Body of pancreas (tissue), 4 donors: ENCODE results near the gene CCDC146. TPM values are rescaled to one million over a fixed set of nuclear protein-coding genes. Genes with fewer than 3 reads are reported as not detected.
"Not testable (repeated sequence)": the region's sequence is repeated elsewhere in the genome, so short reads cannot be mapped to it uniquely, and the experiment has no call there.

Experiments
- ATAC-seq: fragments of 150-250 bp; one replicate; pipeline ENCODE4 v1.9.1; 2016
- DNase-seq, 4 donors: peaks; one replicate each; pipeline ENCODE4 v3.0.0-alpha.2; 2019
- H3K27ac ChIP-seq, 4 donors: fragments of 200-600 bp; sonication (generic); 1 replicate in 3 of 4; 2 replicates in 1 of 4; pipeline versions ENCODE4 v1.5.1 to v1.6.1; 2016 to 2019; ENCODE audit warnings: mild to moderate bottlenecking in 1 of 4, mixed read lengths in 1 of 4, moderate library complexity in 1 of 4
- H3K27me3 ChIP-seq, 2 donors: fragments of 200-600 bp; sonication (generic); one replicate each; pipeline ENCODE4 v1.6.0; 2016; ENCODE audit warnings: mild to moderate bottlenecking in 1 of 2
- H3K36me3 ChIP-seq, 2 donors: fragments of 200-600 bp; sonication (generic); replicated peaks in 1 of 2; 2 replicates each; pipeline ENCODE4 v1.5.1; 2016; ENCODE audit warnings: low read depth in 2 of 2; ENCODE audit not compliant: insufficient read depth in 1 of 2
- H3K4me1 ChIP-seq: fragments of 200-600 bp; sonication (generic); one replicate; pipeline ENCODE4 v1.6.0; 2016
- H3K4me3 ChIP-seq, 2 donors: fragments of 200-600 bp; sonication (generic); 1 replicate in 1 of 2; 2 replicates in 1 of 2; pipeline ENCODE4 v1.5.1; 2016 to 2019
- H3K9me3 ChIP-seq, 3 donors: fragments of 200-600 bp; sonication (generic); 1 replicate in 2 of 3; 2 replicates in 1 of 3; pipeline ENCODE4 v1.5.1; 2016
- POLR2A ChIP-seq, 3 donors: fragments of 450-650 bp; IDR thresholded peaks; one replicate each; pipeline ENCODE4 v1.6.1; 2016; ENCODE audit warnings: antibody characterized with exemption in 3 of 3, mild to moderate bottlenecking in 2 of 3
- WGBS, 2 donors: methylation state at CpG; one replicate each; pipeline ENCODE4 v1.1.5; 2017; 5-methylcytosine and 5-hydroxymethylcytosine counted together
- intact Hi-C: fragments of 100-400 bp; cut with DNase I; formaldehyde crosslinking; loops from one replicate; pipeline ENCODE4 v1.15.1; 2023
- total RNA-seq, 2 donors: library from RNA; depleted of rRNA; stranded (reverse); fragments of >200 nt; gene quantifications; one replicate each; pipeline ENCODE4 v1.1.0, GENCODE V29; 2016
- TF ChIP-seq, protein P1 (sequence below), 7 experiments: fragments of 450-650 bp in 4 of 7; fragments of 200-600 bp in 3 of 7; sonication (generic) in 3 of 7; IDR thresholded peaks; one replicate each; pipeline ENCODE4 v1.5.1; 2016 to 2019; ENCODE audit warnings: antibody characterized with exemption in 7 of 7

Gene CCDC146
- total RNA-seq, 2 donors from 2014 or later, result 3.3 to 7.5 TPM

DNA sequence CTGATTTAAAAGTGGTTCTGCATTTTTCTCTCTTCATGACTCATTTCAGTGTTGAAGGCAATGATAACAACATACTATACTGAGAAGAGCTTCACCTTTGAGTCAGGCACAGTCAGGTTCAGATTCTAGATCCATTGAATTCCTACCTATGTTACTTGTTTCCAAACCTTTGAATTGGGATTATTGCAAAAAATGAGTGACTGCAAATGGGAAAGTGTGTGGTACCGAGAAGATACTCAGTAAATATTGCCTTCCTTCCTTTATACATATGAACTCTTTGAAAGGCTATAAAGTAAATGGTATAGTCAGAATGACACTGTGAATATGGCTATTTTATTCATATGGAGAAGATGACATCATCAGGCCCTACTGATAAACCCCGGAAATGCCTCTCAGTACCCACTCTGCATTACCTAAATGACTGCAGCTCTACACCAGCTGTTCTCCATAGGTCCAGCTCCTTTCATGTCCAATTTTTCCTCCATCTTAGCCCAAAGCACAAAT lies 143.9 kb downstream of the CCDC146 start:
- WGBS, 2 donors, result 85 to 90% methylated on average over 2 of the region's 2 CpGs

DNA sequence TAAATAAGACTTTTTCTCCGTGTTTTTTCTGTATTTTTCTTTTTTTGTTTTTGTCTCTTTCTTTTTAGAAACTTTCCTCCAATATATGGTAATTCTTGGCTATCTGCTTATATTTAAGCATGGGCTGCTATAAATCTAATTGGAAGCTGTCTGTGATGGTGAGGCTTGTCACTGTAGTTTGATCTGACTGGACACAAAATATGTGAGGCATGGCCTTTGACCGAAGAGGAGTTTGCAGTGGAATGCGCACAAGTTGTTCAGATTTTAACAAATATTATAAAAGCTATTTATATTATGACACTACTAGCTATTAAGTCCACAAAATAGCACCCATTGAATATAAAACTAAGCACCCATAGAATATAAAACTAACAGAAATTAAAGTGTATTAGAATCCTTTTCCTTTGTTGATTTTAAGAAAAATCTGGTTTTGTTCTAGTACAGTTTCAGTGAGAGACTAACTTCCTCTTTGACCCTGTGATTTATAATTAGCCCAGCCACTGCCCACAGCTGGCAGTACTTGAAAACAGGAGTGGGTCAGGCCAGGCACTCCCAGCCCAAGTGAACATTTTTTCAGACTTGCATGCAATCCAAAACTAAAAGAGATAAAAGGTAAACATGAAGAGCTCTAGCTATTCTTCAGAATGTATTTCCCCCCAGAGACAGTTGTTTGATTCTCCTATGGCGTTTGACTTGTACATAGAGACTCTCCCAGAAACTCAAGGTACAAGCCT lies 147.1 kb downstream of the CCDC146 start:
- 86 to 90% methylated on average over 4 of the region's 4 CpGs for WGBS, 2 donors
- Histone ChIP-seq H3K4me3 (no peak overlapping the region), H3K9me3 (no peaks in the 10 kb centered on the region), H3K27ac (no peak overlapping the region), H3K4me1 (no peaks in the 10 kb centered on the region), H3K36me3 (no peaks in the 10 kb centered on the region), H3K27me3 (no peaks in the 10 kb centered on the region)
- DNase-seq (peak in 1 of 4 donors; percentile 19), ATAC-seq (no peak)
- no peak for TF ChIP-seq POLR2A (IDR thresholded peaks at IDR 0.05)
- TF ChIP-seq, protein P1, sequence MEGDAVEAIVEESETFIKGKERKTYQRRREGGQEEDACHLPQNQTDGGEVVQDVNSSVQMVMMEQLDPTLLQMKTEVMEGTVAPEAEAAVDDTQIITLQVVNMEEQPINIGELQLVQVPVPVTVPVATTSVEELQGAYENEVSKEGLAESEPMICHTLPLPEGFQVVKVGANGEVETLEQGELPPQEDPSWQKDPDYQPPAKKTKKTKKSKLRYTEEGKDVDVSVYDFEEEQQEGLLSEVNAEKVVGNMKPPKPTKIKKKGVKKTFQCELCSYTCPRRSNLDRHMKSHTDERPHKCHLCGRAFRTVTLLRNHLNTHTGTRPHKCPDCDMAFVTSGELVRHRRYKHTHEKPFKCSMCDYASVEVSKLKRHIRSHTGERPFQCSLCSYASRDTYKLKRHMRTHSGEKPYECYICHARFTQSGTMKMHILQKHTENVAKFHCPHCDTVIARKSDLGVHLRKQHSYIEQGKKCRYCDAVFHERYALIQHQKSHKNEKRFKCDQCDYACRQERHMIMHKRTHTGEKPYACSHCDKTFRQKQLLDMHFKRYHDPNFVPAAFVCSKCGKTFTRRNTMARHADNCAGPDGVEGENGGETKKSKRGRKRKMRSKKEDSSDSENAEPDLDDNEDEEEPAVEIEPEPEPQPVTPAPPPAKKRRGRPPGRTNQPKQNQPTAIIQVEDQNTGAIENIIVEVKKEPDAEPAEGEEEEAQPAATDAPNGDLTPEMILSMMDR (IDR thresholded peaks at IDR 0.05), result no peak
- intact Hi-C loops, result no loop called here

More for the DNA sequence above, 143.9 kb downstream of the CCDC146 start:
- H3K9me3 ChIP-seq, result no peaks in the 10 kb centered on the region
- no peak overlapping the region for H3K27ac ChIP-seq
- no peak for DNase-seq
- no peak for ATAC-seq
- no peak overlapping the region for H3K4me3 ChIP-seq
- H3K4me1 ChIP-seq, result no peaks in the 10 kb centered on the region
- TF ChIP-seq, protein P1 (IDR thresholded peaks at IDR 0.05), result no peak
- TF ChIP-seq POLR2A (IDR thresholded peaks at IDR 0.05), result no peak
- no peaks in the 10 kb centered on the region for H3K36me3 ChIP-seq
- intact Hi-C loops, result no loop called here
- no peaks in the 10 kb centered on the region for H3K27me3 ChIP-seq

DNA sequence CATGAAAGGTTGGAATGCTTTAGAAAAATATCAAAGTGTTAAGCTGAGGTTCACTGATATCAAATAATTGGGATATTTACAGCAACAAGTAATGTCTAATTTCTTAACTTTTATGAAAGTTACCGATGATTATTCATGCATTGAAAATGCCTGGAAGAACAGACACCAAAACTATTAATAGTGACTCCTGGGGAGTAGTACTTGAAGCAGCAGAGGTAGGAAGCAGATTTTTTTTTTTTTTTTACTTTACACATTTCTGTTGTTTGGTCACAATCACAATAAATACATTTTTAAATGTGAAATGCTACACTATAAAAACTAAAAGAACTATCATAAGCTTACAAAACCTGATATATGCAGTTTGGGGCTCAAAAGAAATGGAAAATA lies 147.7 kb downstream of the CCDC146 start:
- no peak overlapping the region for H3K4me3 ChIP-seq
- no peak overlapping the region for H3K27ac ChIP-seq
- no peaks in the 10 kb centered on the region for H3K4me1 ChIP-seq
- DNase-seq (no peak), ATAC-seq (no peak)
- intact Hi-C loops, result no loop called here
- TF ChIP-seq, protein P1 (IDR thresholded peaks at IDR 0.05), result no peak
- TF ChIP-seq POLR2A (IDR thresholded peaks at IDR 0.05), result no peak
- 86 to 97% methylated on average over 1 of the region's 1 CpG for WGBS, 2 donors
- no peaks in the 10 kb centered on the region for H3K36me3 ChIP-seq
- H3K9me3 ChIP-seq, result no peaks in the 10 kb centered on the region
- no peaks in the 10 kb centered on the region for H3K27me3 ChIP-seq

- no peaks in the 10 kb centered on the region for H3K9me3 ChIP-seq
- TF ChIP-seq POLR2A (IDR thresholded peaks at IDR 0.05), result no peak
- TF ChIP-seq, protein P1 (IDR thresholded peaks at IDR 0.05), result no peak
- intact Hi-C loops, result no loop called here
- DNase-seq, result no peak
- H3K27me3 ChIP-seq, result no peaks in the 10 kb centered on the region
- no peak overlapping the region for H3K27ac ChIP-seq
- no peak for ATAC-seq
- H3K4me1 ChIP-seq, result no peaks in the 10 kb centered on the region
- no peaks in the 10 kb centered on the region for H3K36me3 ChIP-seq
- WGBS, 2 donors, result 87 to 97% methylated on average over 5 of the region's 5 CpGs
- no peak overlapping the region for H3K4me3 ChIP-seq
These were observed 149.4 kb downstream of the CCDC146 start for GRCh38 chr7:77271766-77272165.

DNA sequence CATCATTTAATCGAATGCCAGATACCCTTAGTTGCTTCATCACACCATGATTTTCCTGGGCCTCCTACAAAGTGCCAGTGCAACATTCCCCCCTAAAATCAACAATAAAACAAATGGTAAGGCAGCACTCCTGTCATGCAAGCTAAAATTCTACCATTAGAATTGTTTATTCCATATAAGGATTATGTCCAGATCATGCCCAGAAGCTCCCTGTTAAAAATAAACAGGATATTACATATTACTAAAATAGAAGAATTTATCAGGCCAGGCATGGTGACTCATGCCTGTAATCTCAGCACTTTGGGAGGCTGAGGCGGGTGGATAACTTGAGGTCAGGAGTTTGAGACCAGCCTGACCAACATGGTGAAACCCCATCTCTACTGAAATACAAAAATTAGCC lies 153.2 kb downstream of the CCDC146 start:
- H3K36me3 ChIP-seq, ATAC-seq, intact Hi-C loops, H3K27me3 ChIP-seq, H3K4me3 ChIP-seq, H3K9me3 ChIP-seq, H3K4me1 ChIP-seq, H3K27ac ChIP-seq, DNase-seq: not testable (repeated sequence)
- WGBS, 2 donors, result 72 to 91% methylated on average over 2 of the region's 2 CpGs
